Tibial nerve (tissue), 3 donors: Measurements from ENCODE around the gene FBLN2.

Experiments
- POLR2A ChIP-seq, 2 donors: fragments of 450-650 bp; IDR thresholded peaks; one replicate each; pipeline ENCODE4 v1.6.1; 2017; ENCODE audit warnings: antibody characterized with exemption in 2 of 2, mild to moderate bottlenecking in 2 of 2, moderate library complexity in 2 of 2
- TF ChIP-seq, protein P1 (sequence below), 5 experiments: fragments of 200-600 bp in 3 of 5; fragments of 450-650 bp in 2 of 5; sonication (generic) in 3 of 5; IDR thresholded peaks; one replicate each; pipeline ENCODE4 v1.5.1; 2016 to 2019; ENCODE audit warnings: antibody characterized with exemption in 5 of 5, mild to moderate bottlenecking in 3 of 5, moderate library complexity in 2 of 5

DNA sequence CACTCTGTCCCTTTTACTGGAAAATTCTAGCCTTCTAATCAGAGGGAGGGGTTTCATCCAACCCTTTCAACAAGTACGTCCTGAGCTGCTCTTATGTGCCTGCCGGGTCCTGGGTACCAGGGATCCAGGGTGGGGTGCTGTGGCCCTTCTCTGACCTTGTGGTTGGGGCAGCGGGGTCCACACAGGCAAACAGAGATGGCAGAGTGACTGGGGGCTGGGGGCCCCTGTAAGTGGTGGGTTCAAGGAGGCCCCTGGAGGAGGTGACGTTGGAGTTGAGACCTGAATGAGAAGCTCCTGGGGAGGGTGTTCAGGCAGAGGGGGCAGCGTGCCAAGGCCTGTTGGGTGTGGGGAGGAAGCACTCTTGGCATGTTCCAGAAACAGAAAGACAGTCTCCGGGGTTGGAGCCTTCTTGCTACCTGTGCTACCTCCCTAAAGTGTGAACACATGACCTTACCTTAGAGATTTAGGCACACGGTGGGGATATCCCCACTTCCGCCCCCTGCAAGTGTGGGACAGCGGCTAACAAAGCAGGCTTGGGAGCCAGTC lies 78.1 kb downstream of the FBLN2 start:
- TF ChIP-seq, protein P1, sequence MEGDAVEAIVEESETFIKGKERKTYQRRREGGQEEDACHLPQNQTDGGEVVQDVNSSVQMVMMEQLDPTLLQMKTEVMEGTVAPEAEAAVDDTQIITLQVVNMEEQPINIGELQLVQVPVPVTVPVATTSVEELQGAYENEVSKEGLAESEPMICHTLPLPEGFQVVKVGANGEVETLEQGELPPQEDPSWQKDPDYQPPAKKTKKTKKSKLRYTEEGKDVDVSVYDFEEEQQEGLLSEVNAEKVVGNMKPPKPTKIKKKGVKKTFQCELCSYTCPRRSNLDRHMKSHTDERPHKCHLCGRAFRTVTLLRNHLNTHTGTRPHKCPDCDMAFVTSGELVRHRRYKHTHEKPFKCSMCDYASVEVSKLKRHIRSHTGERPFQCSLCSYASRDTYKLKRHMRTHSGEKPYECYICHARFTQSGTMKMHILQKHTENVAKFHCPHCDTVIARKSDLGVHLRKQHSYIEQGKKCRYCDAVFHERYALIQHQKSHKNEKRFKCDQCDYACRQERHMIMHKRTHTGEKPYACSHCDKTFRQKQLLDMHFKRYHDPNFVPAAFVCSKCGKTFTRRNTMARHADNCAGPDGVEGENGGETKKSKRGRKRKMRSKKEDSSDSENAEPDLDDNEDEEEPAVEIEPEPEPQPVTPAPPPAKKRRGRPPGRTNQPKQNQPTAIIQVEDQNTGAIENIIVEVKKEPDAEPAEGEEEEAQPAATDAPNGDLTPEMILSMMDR (IDR thresholded peaks at IDR 0.05): no peak
- TF ChIP-seq POLR2A (IDR thresholded peaks at IDR 0.05): no peak
